ENCODE measurements around the gene LPCAT1. TPM values are rescaled to one million over a fixed set of nuclear protein-coding genes. Genes with fewer than 3 reads are reported as not detected.
A peak's percentile ranks its signal among the peaks of the same experiment; 100 is the strongest.

Gene LPCAT1
- total and polyA plus RNA-seq, 10 of the 15 experiments (the other 5 are each of a cell fraction or from before 2014, with no cell fraction given): 2.3 to 109 (median 72.7) TPM

DNA sequence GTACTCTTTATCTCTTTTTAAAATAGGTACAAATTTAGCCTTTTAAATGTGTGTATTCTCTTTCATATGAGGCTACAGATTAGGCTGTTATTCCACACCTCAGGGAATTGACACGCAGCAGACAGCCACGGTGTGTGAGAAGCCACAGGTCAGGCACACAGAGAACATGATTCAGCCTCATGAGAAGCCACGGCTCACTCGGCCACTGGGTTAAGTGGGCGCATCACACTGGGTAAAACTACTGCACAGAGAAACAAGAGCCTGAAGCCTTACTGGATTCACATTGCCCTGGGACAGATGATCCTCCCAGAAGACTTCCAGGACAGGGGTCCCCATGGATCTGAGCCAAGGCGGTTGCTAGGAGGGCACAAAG, 28.2 kb downstream of the LPCAT1 start:
- ChIA-PET CTCF (interaction anchor here (0.7 to 1.7 kb wide), 6 partner anchors 8 to 99 kb away, joined by 3 to 8 read pairs (median 4); no protein-coding TSS in a partner anchor), POLR2A (interaction anchor here (0.7 to 6.3 kb wide), 3 partner anchors 9 to 297 kb away, joined by 3 to 108 read pairs (median 4); no protein-coding TSS in a partner anchor), RAD21 (ENCODE audit: unreplicated experiment) (interaction anchor here (0.7 to 3.6 kb wide), 6 partner anchors 9 to 180 kb away, joined by 3 to 41 read pairs (median 4); partner anchors contain the start of gene LPCAT1), SMC1A (ENCODE audit: uncharacterized antibody, unreplicated experiment) (interaction anchor here (1.0 to 6.1 kb wide), 5 partner anchors 8 to 41 kb away, joined by 3 to 93 read pairs (median 4); no protein-coding TSS in a partner anchor)
- H3K36me3 ChIP-seq (ENCODE audit: control insufficient read depth in 2 of 2, insufficient read depth in 2 of 2, low read length in 1 of 2): peaks cover 6 to 23% of the 10 kb centered on the region in 2 experiments
- no peaks in the 10 kb centered on the region for H3K9me3 ChIP-seq (replicated peaks; ENCODE audit: control insufficient read depth, insufficient read depth, low read length)
- H3K9ac ChIP-seq (ENCODE audit: control insufficient read depth, insufficient read depth, low read length): peak overlapping the region; percentile 66
- no peak overlapping the region for H2AFZ ChIP-seq (ENCODE audit: control insufficient read depth, low read depth, low read length)
- H3K4me3 ChIP-seq: peak overlapping the region; percentile 59; the same call in 1 of the 2 replicates
- TF ChIP-seq PAX5 (IDR thresholded peaks at IDR 0.05; ENCODE audit: borderline replicate concordance, low read depth, low read length) (peak; percentile 51; the same call in 1 of the 2 replicates), NRF1 (conservative IDR thresholded peaks at IDR 0.05; ENCODE audit: low read depth, low read length) (no peak), BHLHE40 (IDR thresholded peaks at IDR 0.05; ENCODE audit: borderline replicate concordance in 1 of 2, low read depth in 2 of 2, low read length in 1 of 2) (0 out of 4 replicates have a peak, but pooled peaks of 1 of the 2 experiments have one; percentile 3), EGR1 (IDR thresholded peaks at IDR 0.05; ENCODE audit: borderline replicate concordance in 1 of 2, low read depth in 2 of 2, low read length in 2 of 2) (peak in 1 of 2 experiments; percentile 52; a peak in 1 of 3 replicates), ZZZ3 (IDR thresholded peaks at IDR 0.05; ENCODE audit: control insufficient read depth, insufficient read length, low read depth) (no peak)
- TF ChIP-seq, protein P1, sequence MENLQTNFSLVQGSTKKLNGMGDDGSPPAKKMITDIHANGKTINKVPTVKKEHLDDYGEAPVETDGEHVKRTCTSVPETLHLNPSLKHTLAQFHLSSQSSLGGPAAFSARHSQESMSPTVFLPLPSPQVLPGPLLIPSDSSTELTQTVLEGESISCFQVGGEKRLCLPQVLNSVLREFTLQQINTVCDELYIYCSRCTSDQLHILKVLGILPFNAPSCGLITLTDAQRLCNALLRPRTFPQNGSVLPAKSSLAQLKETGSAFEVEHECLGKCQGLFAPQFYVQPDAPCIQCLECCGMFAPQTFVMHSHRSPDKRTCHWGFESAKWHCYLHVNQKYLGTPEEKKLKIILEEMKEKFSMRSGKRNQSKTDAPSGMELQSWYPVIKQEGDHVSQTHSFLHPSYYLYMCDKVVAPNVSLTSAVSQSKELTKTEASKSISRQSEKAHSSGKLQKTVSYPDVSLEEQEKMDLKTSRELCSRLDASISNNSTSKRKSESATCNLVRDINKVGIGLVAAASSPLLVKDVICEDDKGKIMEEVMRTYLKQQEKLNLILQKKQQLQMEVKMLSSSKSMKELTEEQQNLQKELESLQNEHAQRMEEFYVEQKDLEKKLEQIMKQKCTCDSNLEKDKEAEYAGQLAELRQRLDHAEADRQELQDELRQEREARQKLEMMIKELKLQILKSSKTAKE (IDR thresholded peaks at IDR 0.05; ENCODE audit: low read depth, poor library complexity, severe bottlenecking): peak; percentile 57
- peak overlapping the region; percentile 87 for H3K27ac ChIP-seq (ENCODE audit: control insufficient read depth, insufficient read depth)
- peak overlapping the region; percentile 29; the same call in 1 of the 2 replicates for H3K4me2 ChIP-seq (ENCODE audit: control insufficient read depth, insufficient read depth)
- H4K20me1 ChIP-seq (ENCODE audit: control insufficient read depth, insufficient read depth): no peaks in the 10 kb centered on the region
- FAIRE-seq (no peak), DNase-seq (ENCODE audit: low read depth, low spot score) (no peak), ATAC-seq (no peak)
- peaks cover 66% of the 10 kb centered on the region for H3K79me2 ChIP-seq (ENCODE audit: control insufficient read depth, insufficient read depth, low read length)
- in situ Hi-C loops (cut with MboI) (no loop called here), intact Hi-C loops (cut with micrococcal nuclease; ENCODE audit: unreplicated experiment) (loop anchor here (1.0 to 10.0 kb wide), 5 partner anchors 10 to 297 kb away; partner anchors contain the start of gene CLPTM1L)
- no TSS peak for BruUV-seq (replicated peaks)
- H3K27me3 ChIP-seq (replicated peaks in 1 of 2; ENCODE audit: control insufficient read depth in 2 of 2, insufficient read depth in 2 of 2, low read length in 1 of 2): no peaks in the 10 kb centered on the region
- peaks cover 87% of the 10 kb centered on the region for H3K4me1 ChIP-seq (ENCODE audit: control insufficient read depth, insufficient read depth, low read length)
- WGBS (ENCODE audit: insufficient coverage, insufficient replicate concordance, low lambda C conversion rate, missing lambda C conversion rate): 9% methylated on average over 6 of the region's 6 CpGs
